K562 (cell line): ENCODE measurements around the gene KCNH2. TPM values are rescaled to one million over a fixed set of nuclear protein-coding genes. Genes with fewer than 3 reads are reported as not detected.

Experiments
- ATF7 ChIP-seq: fragments of 450-650 bp; IDR thresholded peaks from 2 replicates; pipeline ENCODE4 v1.7.1; 2014; ENCODE audit warnings: mild to moderate bottlenecking, moderate library complexity
- CBX8 ChIP-seq: fragments of 200-600 bp; sonication (generic); IDR thresholded peaks from 2 replicates; pipeline ENCODE4 v1.6.1; 2012; ENCODE audit warnings: borderline replicate concordance, mixed run types, low read depth, mild to moderate bottlenecking, moderate library complexity, mixed read lengths, low read length, control low read depth, inconsistent platforms; ENCODE audit not compliant: poor library complexity, severe bottlenecking; ENCODE audit errors: extremely low read depth
- HDAC1 ChIP-seq, 2 experiments: fragments of 450-650 bp; IDR thresholded peaks; 2 replicates each; pipeline ENCODE4 v1.6.1; 2016 to 2017; ENCODE audit warnings: inconsistent platforms in 1 of 2, mild to moderate bottlenecking in 1 of 2, moderate library complexity in 1 of 2
- JUND ChIP-seq, 2 experiments: IDR thresholded peaks; 2 replicates in 1 of 2; 3 replicates in 1 of 2; pipeline ENCODE4 v1.6.1; 2011; ENCODE audit warnings: borderline replicate concordance in 2 of 2, low read depth in 2 of 2, low read length in 2 of 2, improper control_type of control experiment in 1 of 2, missing biosample characterization in 1 of 2, missing genetic modification characterization in 1 of 2, missing genetic modification reagents in 1 of 2
- MYC ChIP-seq, 2 experiments: fragments of 250-450 bp in 1 of 2; sonication (Bioruptor Pico) in 1 of 2; IDR thresholded peaks; 2 replicates each; pipeline versions ENCODE4 v1.5.1 to v1.6.1; 2012 to 2021; ENCODE audit warnings: low read depth in 2 of 2, borderline replicate concordance in 1 of 2, improper control_type of control experiment in 1 of 2, low read length in 1 of 2, mild to moderate bottlenecking in 1 of 2, moderate library complexity in 1 of 2
- NCOA1 ChIP-seq: fragments of 450-650 bp; IDR thresholded peaks from 2 replicates; pipeline ENCODE4 v1.6.1; 2016; ENCODE audit warnings: low read depth
- TEAD1 ChIP-seq, 2 experiments: fragments of 450-650 bp in 1 of 2; sonication (generic) in 1 of 2; formaldehyde crosslinking; IDR thresholded peaks; 2 replicates each; pipeline versions ENCODE4 v1.4.0 to v1.8.0; 2020 to 2022; ENCODE audit warnings: mild to moderate bottlenecking in 2 of 2, missing genetic modification reagents in 1 of 2
- ZNF197 ChIP-seq: fragments of 200-800 bp; sonication (Bioruptor generic); IDR thresholded peaks from 2 replicates; pipeline ENCODE4 v1.6.1; 2016; ENCODE audit warnings: low read depth, missing genetic modification characterization, missing compliant biosample characterization
- ZNF212 ChIP-seq: fragments of 450-650 bp; formaldehyde crosslinking; IDR thresholded peaks from 2 replicates; pipeline ENCODE4 v1.4.0; 2020; ENCODE audit warnings: mild to moderate bottlenecking
- polyA plus RNA-seq, 8 experiments: library from polyadenylated mRNA; depleted of rRNA in 4 of 8; stranded (reverse) in 5 of 8; unstranded in 3 of 8; fragments of >200 nt; fragmentation: Nextera tagmentation in 2 of 8; fragmentation: Illumina TruSeq in 1 of 8; extraction: Ambion mirVana in 2 of 8; extraction: Trizol in 1 of 8; gene quantifications; 2 replicates each; pipeline versions ENCODE4 v1.2.1 to v1.2.3, GENCODE V29; 2011 to 2014; ENCODE audit warnings: inconsistent platforms in 1 of 8, missing spikeins in 1 of 8
- total RNA-seq, 7 experiments: library from RNA; depleted of rRNA in 6 of 7; stranded (reverse); fragments of >200 nt in 6 of 7; fragmentation: Illumina TruSeq in 2 of 7; extraction: Trizol in 2 of 7; gene quantifications; 2 replicates each; pipeline versions ENCODE4 v1.2.1 to v1.2.3, GENCODE V29; 2011 to 2021; ENCODE audit warnings: low replicate concordance in 1 of 7
- TF ChIP-seq, protein P1 (sequence below): fragments of 450-650 bp; formaldehyde crosslinking; IDR thresholded peaks from 2 replicates; pipeline ENCODE4 v1.4.0; 2020; ENCODE audit warnings: mild to moderate bottlenecking, moderate library complexity
- TF ChIP-seq, protein P2 (sequence below): sonication (generic); formaldehyde crosslinking; IDR thresholded peaks from 2 replicates; pipeline ENCODE4 v1.8.1; 2023; ENCODE audit warnings: mild to moderate bottlenecking, missing genetic modification reagents

The KCNH2 gene
- total and polyA plus RNA-seq, 9 of the 15 experiments (the other 6 are each of a cell fraction or from before 2014, with no cell fraction given) = 18.1 to 368 (median 218) TPM

GRCh38 chr7:150968734-150969372 lies 9.3 kb downstream of the KCNH2 start (continued):
- TF ChIP-seq, protein P1, sequence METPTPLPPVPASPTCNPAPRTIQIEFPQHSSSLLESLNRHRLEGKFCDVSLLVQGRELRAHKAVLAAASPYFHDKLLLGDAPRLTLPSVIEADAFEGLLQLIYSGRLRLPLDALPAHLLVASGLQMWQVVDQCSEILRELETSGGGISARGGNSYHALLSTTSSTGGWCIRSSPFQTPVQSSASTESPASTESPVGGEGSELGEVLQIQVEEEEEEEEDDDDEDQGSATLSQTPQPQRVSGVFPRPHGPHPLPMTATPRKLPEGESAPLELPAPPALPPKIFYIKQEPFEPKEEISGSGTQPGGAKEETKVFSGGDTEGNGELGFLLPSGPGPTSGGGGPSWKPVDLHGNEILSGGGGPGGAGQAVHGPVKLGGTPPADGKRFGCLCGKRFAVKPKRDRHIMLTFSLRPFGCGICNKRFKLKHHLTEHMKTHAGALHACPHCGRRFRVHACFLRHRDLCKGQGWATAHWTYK (CRISPR knock-in tag) = peak; percentile 64
- TF ChIP-seq JUND (IDR thresholded peaks at IDR 0.05; ENCODE audit: borderline replicate concordance, low read depth, low read length) = 0 out of 2 replicates have a peak, but pooled peaks have one; percentile 16
- TF ChIP-seq JUND (tag; IDR thresholded peaks at IDR 0.05; ENCODE audit: borderline replicate concordance, low read depth, low read length) = no peak
- TF ChIP-seq HDAC1 (IDR thresholded peaks at IDR 0.05) = no peak
- TF ChIP-seq NCOA1 = no peak
- TF ChIP-seq MYC (IDR thresholded peaks at IDR 0.05; ENCODE audit: low read depth, low read length) = peak; percentile 79
- TF ChIP-seq MYC (CRISPR knock-in tag; IDR thresholded peaks at IDR 0.05; ENCODE audit: borderline replicate concordance, low read depth) = no peak; the same call in 1 of the 2 replicates
- TF ChIP-seq TEAD1 (CRISPR knock-in tag; IDR thresholded peaks at IDR 0.05) = 0 out of 4 replicates have a peak, but pooled peaks of 1 of the 2 experiments have one; percentile 40
- TF ChIP-seq, protein P2, sequence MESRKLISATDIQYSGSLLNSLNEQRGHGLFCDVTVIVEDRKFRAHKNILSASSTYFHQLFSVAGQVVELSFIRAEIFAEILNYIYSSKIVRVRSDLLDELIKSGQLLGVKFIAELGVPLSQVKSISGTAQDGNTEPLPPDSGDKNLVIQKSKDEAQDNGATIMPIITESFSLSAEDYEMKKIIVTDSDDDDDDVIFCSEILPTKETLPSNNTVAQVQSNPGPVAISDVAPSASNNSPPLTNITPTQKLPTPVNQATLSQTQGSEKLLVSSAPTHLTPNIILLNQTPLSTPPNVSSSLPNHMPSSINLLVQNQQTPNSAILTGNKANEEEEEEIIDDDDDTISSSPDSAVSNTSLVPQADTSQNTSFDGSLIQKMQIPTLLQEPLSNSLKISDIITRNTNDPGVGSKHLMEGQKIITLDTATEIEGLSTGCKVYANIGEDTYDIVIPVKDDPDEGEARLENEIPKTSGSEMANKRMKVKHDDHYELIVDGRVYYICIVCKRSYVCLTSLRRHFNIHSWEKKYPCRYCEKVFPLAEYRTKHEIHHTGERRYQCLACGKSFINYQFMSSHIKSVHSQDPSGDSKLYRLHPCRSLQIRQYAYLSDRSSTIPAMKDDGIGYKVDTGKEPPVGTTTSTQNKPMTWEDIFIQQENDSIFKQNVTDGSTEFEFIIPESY (CRISPR knock-in tag) = no peak; the same call in 1 of the 2 replicates
- TF ChIP-seq ZNF212 (CRISPR knock-in tag) = 0 out of 2 replicates have a peak, but pooled peaks have one; percentile 48
- TF ChIP-seq CBX8 = no peak
- 0 out of 2 replicates have a peak, but pooled peaks have one; percentile 37 for TF ChIP-seq ATF7
- peak; percentile 43; the same call in 1 of the 2 replicates for TF ChIP-seq ZNF197 (CRISPR knock-in tag)
